ENCODE measurements around the gene TMEM9B. TPM values are rescaled to one million over a fixed set of nuclear protein-coding genes. Genes with fewer than 3 reads are reported as not detected.

Gene TMEM9B
- total and polyA plus RNA-seq, 2 experiments from 2014 or later = 10.4 to 12.9 TPM

GRCh38 chr11:9008661-9009060 lies 44.4 kb upstream of the TMEM9B start:
- H3K4me1 ChIP-seq (ENCODE audit: insufficient read depth) = peaks cover 3% of the 10 kb centered on the region; the same call in 1 of the 2 replicates
- TF ChIP-seq CTCF (conservative IDR thresholded peaks at IDR 0.05; ENCODE audit: low read depth in 2 of 2) = no peak
- TF ChIP-seq POLR2AphosphoS5 (IDR thresholded peaks at IDR 0.05; ENCODE audit: low read depth) = no peak
- TF ChIP-seq CREB1 (CRISPR knock-in tag; IDR thresholded peaks at IDR 0.05; ENCODE audit: low read depth) = no peak
- TF ChIP-seq EZH2 (IDR thresholded peaks at IDR 0.05; ENCODE audit: low read depth, unreplicated experiment) = no peak
- Mint-ChIP-seq H3K36me3 (ENCODE audit: low read depth) (no peaks in the 10 kb centered on the region; the same call in 2 of the 3 replicates), H3K27ac (no peak overlapping the region), H3K4me1 (peaks cover 9% of the 10 kb centered on the region; the same call in 2 of the 3 replicates), H3K9me3 (peaks cover 8% of the 10 kb centered on the region; the same call in 1 of the 3 replicates), H3K4me3 (no peak overlapping the region), H3K27me3 (ENCODE audit: insufficient read depth, low read depth, poor library complexity) (peaks cover 16% of the 10 kb centered on the region)
- peaks cover 38% of the 10 kb centered on the region for H3K27me3 ChIP-seq (ENCODE audit: insufficient read depth)
- no peak for DNase-seq (ENCODE audit: low spot score)
- no peaks in the 10 kb centered on the region for H4K20me1 ChIP-seq (replicated peaks; ENCODE audit: insufficient read depth)
- H3K9me2 ChIP-seq (ENCODE audit: insufficient read depth) = no peaks in the 10 kb centered on the region
- no peak for ATAC-seq
- H2AFZ ChIP-seq = no peak overlapping the region
- H3F3A ChIP-seq (replicated peaks; ENCODE audit: low read depth) = peaks cover 6% of the 10 kb centered on the region
- no peaks in the 10 kb centered on the region for H3K79me2 ChIP-seq (replicated peaks; ENCODE audit: insufficient read depth)
- H3K27ac ChIP-seq (ENCODE audit: low read depth) = no peak overlapping the region
- no peaks in the 10 kb centered on the region for H3K36me3 ChIP-seq (ENCODE audit: insufficient read depth)
- no peak overlapping the region for H3K4me2 ChIP-seq
- no peak overlapping the region for H3K4me3 ChIP-seq

GRCh38 chr11:9008011-9008550 lies 43.8 kb upstream of the TMEM9B start:
- peaks cover 20% of the 10 kb centered on the region for H3K27me3 Mint-ChIP-seq (ENCODE audit: insufficient read depth, low read depth, poor library complexity)

More at GRCh38 chr11:9008011-9008550, 43.8 kb upstream of the TMEM9B start:
- Histone ChIP-seq H4K20me1 (replicated peaks; ENCODE audit: insufficient read depth) (no peaks in the 10 kb centered on the region), H3K27me3 (ENCODE audit: insufficient read depth) (peaks cover 44% of the 10 kb centered on the region), H2AFZ (no peak overlapping the region), H3K4me1 (ENCODE audit: insufficient read depth) (peaks cover 6% of the 10 kb centered on the region), H3K36me3 (ENCODE audit: insufficient read depth) (no peaks in the 10 kb centered on the region), H3F3A (replicated peaks; ENCODE audit: low read depth) (peaks cover 6% of the 10 kb centered on the region), H3K4me2 (no peak overlapping the region), H3K79me2 (replicated peaks; ENCODE audit: insufficient read depth) (no peaks in the 10 kb centered on the region), H3K4me3 (no peak overlapping the region), H3K27ac (ENCODE audit: low read depth) (no peak overlapping the region), H3K9me2 (ENCODE audit: insufficient read depth) (no peaks in the 10 kb centered on the region)
- H3K36me3 Mint-ChIP-seq (ENCODE audit: low read depth) = no peaks in the 10 kb centered on the region; the same call in 2 of the 3 replicates
- DNase-seq (ENCODE audit: low spot score) (no peak), ATAC-seq (no peak)
- peaks cover 7% of the 10 kb centered on the region; the same call in 1 of the 3 replicates for H3K9me3 Mint-ChIP-seq
- H3K4me3 Mint-ChIP-seq = no peak overlapping the region
- peaks cover 12% of the 10 kb centered on the region; the same call in 2 of the 3 replicates for H3K4me1 Mint-ChIP-seq
- no peak for TF ChIP-seq ZNF331 (CRISPR knock-in tag; IDR thresholded peaks at IDR 0.05; ENCODE audit: low read depth)
- TF ChIP-seq NANOG (IDR thresholded peaks at IDR 0.05; ENCODE audit: borderline replicate concordance) = no peak
- no peak for TF ChIP-seq EZH2 (IDR thresholded peaks at IDR 0.05; ENCODE audit: low read depth, unreplicated experiment)
- TF ChIP-seq ETS1 (IDR thresholded peaks at IDR 0.05) = no peak
- TF ChIP-seq CTCF (conservative IDR thresholded peaks at IDR 0.05; ENCODE audit: low read depth in 2 of 2) = no peak
- H3K27ac Mint-ChIP-seq = no peak overlapping the region

All from GM23338 (cell line).